Thymus (tissue), 11 donors: ENCODE measurements around the gene MYL6B. TPM values are rescaled to one million over a fixed set of nuclear protein-coding genes. Genes with fewer than 3 reads are reported as not detected.
A peak's percentile ranks its signal among the peaks of the same experiment; 100 is the strongest.
"Not testable (repeated sequence)": the region's sequence is repeated elsewhere in the genome, so short reads cannot be mapped to it uniquely, and the experiment has no call there.

Experiments
- DNase-seq, 9 donors: peaks; one replicate each; pipeline ENCODE4 v3.0.0-alpha.2; 2013; ENCODE audit warnings: low spot score in 9 of 9, low read depth in 6 of 9, missing footprints in 1 of 9
- H3K27ac ChIP-seq, 2 donors: one replicate each; pipeline ENCODE4 v1.5.1; 2013; ENCODE audit warnings: control low read depth in 1 of 2, low read depth in 1 of 2, low read length in 1 of 2, mild to moderate bottlenecking in 1 of 2, moderate library complexity in 1 of 2
- H3K27me3 ChIP-seq, 2 donors: one replicate each; pipeline ENCODE4 v1.5.1; 2013; ENCODE audit warnings: low read length in 1 of 2; ENCODE audit not compliant: control insufficient read depth in 2 of 2, insufficient read depth in 1 of 2
- H3K36me3 ChIP-seq, 2 donors: one replicate each; pipeline ENCODE4 v1.5.1; 2013; ENCODE audit warnings: low read length in 1 of 2, mild to moderate bottlenecking in 1 of 2, moderate library complexity in 1 of 2; ENCODE audit not compliant: control insufficient read depth in 2 of 2, insufficient read depth in 2 of 2
- H3K4me1 ChIP-seq, 2 donors: one replicate each; pipeline ENCODE4 v1.5.1; 2013; ENCODE audit warnings: low read length in 2 of 2; ENCODE audit not compliant: control insufficient read depth in 2 of 2, insufficient read depth in 2 of 2
- H3K4me3 ChIP-seq, 2 donors: one replicate each; pipeline ENCODE4 v1.5.1; 2013; ENCODE audit warnings: low read length in 2 of 2, control low read depth in 1 of 2, mild to moderate bottlenecking in 1 of 2
- H3K9me3 ChIP-seq, 2 donors: one replicate each; pipeline ENCODE4 v1.5.1; 2013; ENCODE audit warnings: low read length in 1 of 2, mild to moderate bottlenecking in 1 of 2; ENCODE audit not compliant: control insufficient read depth in 2 of 2, insufficient read depth in 1 of 2
- WGBS: extraction: QIAGEN DNeasy Blood & Tissue Kit; methylation state at CpG from one replicate; pipeline ENCODE4 v1.1.7; 2013; 5-methylcytosine and 5-hydroxymethylcytosine counted together
- polyA plus RNA-seq: library from polyadenylated mRNA; stranded (reverse); fragments of 200-250 nt; gene quantifications from one replicate; pipeline ENCODE4 v1.2.3, GENCODE V29; 2013
- total RNA-seq: library from RNA; stranded (reverse); fragments of 120-200 nt; gene quantifications from one replicate; pipeline ENCODE4 v1.2.4, GENCODE V29; 2013
- donor health status: healthy.

MYL6B gene
- total and polyA plus RNA-seq, 2 donors = 60.9 to 101 TPM

DNA sequence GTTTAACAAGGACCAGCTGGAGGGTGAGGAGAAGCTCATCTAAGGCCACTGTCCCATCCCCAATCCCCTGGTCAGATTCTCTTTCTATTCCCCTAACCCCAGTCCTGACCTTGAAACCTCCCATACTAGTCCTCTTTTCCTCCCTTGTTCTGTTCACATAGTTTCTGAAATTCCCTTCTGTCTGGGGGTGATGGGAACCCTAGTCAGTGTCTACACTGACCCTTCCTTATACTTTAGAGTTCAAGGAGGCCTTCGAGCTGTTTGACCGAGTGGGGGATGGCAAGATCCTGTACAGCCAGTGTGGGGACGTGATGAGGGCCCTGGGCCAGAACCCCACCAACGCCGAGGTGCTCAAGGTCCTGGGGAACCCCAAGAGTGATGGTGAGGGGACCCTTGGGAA, 2.4 kb downstream of the MYL6B start:
- H3K36me3 ChIP-seq = peaks cover 7 to 15% of the 10 kb centered on the region in 2 donors
- no peaks in the 10 kb centered on the region for H3K9me3 ChIP-seq
- H3K4me3 ChIP-seq = no peak overlapping the region
- no peak for DNase-seq
- WGBS = 98% methylated on average over 5 of the region's 5 CpGs
- H3K27me3 ChIP-seq = no peaks in the 10 kb centered on the region
- H3K4me1 ChIP-seq = peaks cover 25 to 55% of the 10 kb centered on the region in 2 donors
- no peak overlapping the region for H3K27ac ChIP-seq

DNA sequence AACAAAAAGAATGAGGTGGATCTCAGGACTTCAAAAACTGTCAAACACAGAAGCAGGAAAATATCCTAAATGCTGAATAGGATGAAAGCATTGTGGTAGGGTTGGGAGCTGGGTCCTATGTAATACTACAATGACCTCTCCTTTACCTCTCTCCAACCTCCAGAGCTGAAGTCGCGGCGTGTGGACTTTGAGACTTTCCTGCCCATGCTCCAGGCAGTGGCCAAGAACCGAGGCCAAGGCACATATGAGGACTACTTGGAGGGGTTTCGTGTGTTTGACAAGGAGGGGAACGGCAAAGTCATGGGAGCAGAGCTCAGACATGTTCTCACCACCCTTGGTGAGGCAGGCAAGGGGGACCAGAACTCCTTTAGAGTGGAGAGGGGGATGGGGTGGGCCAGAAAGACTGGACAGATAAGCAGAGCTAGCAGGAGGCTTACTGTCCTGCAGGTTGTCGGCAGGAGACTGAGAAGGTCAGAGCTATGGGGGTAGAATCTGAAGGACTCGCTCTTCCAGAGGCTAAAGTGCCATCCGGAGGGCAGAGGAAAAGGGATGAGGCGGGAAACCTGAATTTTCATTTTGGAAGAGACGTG, 3.0 kb downstream of the MYL6B start:
- H3K4me1 ChIP-seq = peaks cover 30 to 60% of the 10 kb centered on the region in 2 donors
- no peak overlapping the region for H3K4me3 ChIP-seq
- no peak for DNase-seq
- H3K27me3 ChIP-seq = no peaks in the 10 kb centered on the region
- peaks cover 13 to 20% of the 10 kb centered on the region in 2 donors for H3K36me3 ChIP-seq
- 98% methylated on average over 11 of the region's 11 CpGs for WGBS
- no peaks in the 10 kb centered on the region for H3K9me3 ChIP-seq
- no peak overlapping the region for H3K27ac ChIP-seq

DNA sequence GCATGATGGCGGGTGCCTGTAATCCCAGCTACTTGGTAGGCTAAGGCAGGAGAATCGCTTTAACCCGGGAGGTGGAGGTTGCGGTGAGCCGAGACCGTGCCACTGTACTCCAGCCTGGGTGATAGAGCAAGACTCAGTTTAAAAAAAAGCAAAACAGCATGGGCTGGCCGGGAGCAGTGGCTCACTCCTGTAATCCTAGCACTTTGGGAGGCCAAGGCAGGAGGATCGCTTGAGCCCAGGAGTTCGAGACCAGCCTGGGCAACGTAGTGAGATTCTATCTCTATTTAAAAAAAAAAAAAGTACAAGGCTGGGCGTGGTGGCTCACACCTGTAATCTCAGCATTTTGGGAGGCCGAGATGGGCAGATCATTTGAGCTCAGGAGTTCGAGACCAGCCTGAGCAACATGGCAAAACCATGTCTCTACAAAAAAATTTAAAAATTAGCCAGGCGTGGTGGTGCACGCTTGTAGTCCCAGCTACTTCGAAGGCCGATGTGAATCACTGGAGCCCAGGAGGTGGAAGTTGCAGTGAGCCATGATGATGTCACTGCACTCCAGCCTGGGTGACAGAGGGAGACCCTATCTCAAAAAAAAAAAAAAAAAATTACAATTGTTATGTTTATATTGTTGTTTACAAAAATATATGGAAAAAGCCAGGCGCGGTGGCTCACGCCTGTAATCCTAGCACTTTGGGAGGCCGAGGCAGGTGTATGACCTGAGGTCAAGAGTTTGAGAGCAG, 4.2 kb downstream of the MYL6B start:
- DNase-seq, H3K27me3 ChIP-seq, H3K9me3 ChIP-seq: not testable (repeated sequence)
- WGBS = 97% methylated on average over 21 of the region's 21 CpGs
- peak overlapping the region in 1 of 2 donors; percentile 62 for H3K4me3 ChIP-seq
- H3K4me1 ChIP-seq = peaks cover 37 to 65% of the 10 kb centered on the region in 2 donors
- H3K36me3 ChIP-seq = peaks cover 26 to 33% of the 10 kb centered on the region in 2 donors
- H3K27ac ChIP-seq = peak overlapping the region; percentile 77 to 91

DNA sequence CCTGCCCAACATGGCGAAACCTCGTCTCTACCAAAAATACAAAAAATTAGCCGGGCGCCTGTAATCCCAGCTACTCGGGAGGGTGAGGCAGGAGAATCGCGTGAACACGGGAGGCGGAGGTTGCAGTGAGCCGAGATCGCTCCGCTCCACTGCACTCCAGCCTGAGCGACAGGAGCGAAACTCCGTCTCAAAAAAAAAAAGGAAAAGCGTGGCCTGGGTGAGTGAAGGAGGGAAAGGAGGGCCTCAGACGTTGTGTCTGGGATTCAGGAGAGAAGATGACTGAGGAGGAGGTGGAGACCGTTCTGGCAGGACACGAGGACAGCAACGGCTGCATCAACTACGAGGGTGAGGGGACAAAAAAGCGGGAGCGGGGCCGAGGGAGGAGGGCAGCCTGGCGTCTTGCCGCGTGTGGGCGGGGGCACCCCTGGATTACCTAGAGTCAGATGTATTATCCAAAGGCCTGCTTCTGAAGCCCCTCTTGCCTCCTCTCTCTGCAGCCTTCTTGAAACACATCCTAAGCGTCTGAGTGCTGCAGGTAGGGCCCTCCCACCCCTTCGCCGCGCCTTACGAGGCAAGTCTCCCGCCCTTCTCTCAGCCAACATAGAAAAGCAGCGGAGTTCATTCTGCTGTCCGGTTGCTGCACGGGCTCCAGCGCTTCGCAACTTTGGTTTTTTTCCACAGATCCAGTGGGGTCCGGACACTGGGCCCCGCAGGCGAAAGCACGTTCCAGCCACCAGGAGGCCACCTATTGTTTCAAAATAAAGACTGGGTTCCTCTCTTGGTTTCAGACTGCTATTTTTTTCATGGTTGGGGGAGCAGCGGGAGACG, 5.0 kb downstream of the MYL6B start:
- Histone ChIP-seq H3K9me3 (no peaks in the 10 kb centered on the region), H3K4me3 (peak overlapping the region; percentile 62 to 88), H3K4me1 (peaks cover 37 to 63% of the 10 kb centered on the region in 2 donors), H3K36me3 (peaks cover 33 to 41% of the 10 kb centered on the region in 2 donors), H3K27ac (peak overlapping the region; percentile 77 to 91), H3K27me3 (no peaks in the 10 kb centered on the region)
- 7% methylated on average over 45 of the region's 45 CpGs for WGBS
- peak in 8 of 9 donors; percentile 47 to 82 (median 52) for DNase-seq

DNA sequence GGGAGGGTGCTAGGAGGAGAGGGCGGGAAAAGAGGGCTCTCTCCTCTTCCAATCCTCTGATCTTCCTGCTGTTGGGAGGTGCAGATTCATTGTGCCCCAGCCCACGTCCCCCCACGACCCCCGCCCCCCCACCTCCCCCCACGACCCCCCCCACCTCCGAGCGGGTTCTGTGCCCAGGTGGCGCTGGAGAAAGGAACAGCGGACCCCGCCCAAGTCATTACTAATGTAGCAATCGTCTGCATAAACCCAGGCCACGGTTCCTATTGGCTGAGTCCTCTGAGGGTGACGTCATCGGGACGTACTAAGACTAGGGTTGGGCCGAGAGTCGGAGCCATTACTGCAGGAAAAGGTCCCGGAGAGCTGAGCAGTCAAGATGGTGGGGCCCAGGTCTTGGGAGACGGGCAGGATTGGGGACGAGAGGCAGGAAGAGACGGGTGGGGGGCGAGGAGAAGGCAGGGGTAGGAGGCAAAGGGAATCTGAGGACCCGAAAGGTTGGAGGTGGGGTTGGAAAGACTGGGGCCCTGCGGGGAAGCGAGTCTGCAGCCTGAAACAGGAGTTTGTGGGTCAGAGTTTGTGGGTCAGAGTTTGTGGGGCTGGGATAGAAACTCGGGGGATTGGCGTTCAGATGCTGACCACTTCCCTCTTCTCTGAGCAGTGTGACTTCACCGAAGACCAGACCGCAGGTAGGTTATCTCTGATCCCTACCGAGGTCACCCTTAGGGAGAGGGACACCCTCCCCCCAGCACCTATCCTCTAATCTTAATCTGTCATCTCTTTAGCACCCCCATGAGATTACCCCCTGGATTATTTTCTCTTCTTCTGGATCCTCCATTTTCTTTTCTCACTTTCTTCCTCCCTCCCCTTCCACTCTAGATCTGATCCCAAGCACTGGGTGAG, 5.9 kb downstream of the MYL6B start, which contains the start of gene MYL6:
Gene MYL6, plus strand, starts transcription at position 331 of the 897 bp plus-strand sequence. Its CDS starts 43 bp downstream, at position 374.
- peak; percentile 86 to 98 (median 96) for DNase-seq
- peaks cover 31 to 56% of the 10 kb centered on the region in 2 donors for H3K4me1 ChIP-seq
- H3K9me3 ChIP-seq = no peaks in the 10 kb centered on the region
- peaks cover 40 to 49% of the 10 kb centered on the region in 2 donors for H3K36me3 ChIP-seq
- H3K27ac ChIP-seq = peak within 1 kb of the TSS; percentile 91 to 92
- peak within 1 kb of the TSS; percentile 62 to 88 for H3K4me3 ChIP-seq
- WGBS = under 1% methylated on average over 30 of the region's 30 CpGs
- no peaks in the 10 kb centered on the region for H3K27me3 ChIP-seq

DNA sequence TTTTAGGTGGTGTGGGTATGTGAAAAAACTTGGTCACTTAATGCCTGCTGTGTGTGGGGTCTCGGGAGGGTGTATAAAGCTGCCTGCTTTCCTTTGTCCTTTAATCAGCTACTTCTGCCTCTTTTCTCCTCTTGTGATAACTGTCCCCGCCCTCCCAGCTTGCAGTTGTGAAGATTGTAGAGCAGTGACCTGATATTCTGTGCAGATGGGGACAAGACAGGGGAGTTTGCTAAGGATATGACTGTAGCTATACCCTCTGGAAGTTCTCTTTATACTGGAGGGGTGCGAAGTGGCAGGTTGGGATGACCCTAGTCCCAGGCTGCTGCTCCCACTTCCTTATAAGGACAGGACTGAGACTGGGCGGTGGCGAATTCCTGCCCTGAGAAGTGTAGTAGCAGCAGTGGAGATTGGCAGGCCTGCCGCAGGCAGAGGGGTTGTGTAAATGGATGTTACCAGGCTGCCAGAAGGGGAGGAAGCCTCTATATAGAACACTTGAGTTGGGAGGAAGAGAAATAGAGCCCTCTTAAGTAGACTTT, 6.6 kb downstream of the MYL6B start:
- DNase-seq = peak in 4 of 9 donors; percentile 22 to 56 (median 30)
- H3K27me3 ChIP-seq = no peaks in the 10 kb centered on the region
- peak overlapping the region; percentile 62 to 88 for H3K4me3 ChIP-seq
- WGBS = 6% methylated on average over 6 of the region's 6 CpGs
- H3K27ac ChIP-seq = peak overlapping the region; percentile 91 to 92
- no peaks in the 10 kb centered on the region for H3K9me3 ChIP-seq
- H3K36me3 ChIP-seq = peaks cover 47 to 57% of the 10 kb centered on the region in 2 donors
- peaks cover 26 to 49% of the 10 kb centered on the region in 2 donors for H3K4me1 ChIP-seq

DNA sequence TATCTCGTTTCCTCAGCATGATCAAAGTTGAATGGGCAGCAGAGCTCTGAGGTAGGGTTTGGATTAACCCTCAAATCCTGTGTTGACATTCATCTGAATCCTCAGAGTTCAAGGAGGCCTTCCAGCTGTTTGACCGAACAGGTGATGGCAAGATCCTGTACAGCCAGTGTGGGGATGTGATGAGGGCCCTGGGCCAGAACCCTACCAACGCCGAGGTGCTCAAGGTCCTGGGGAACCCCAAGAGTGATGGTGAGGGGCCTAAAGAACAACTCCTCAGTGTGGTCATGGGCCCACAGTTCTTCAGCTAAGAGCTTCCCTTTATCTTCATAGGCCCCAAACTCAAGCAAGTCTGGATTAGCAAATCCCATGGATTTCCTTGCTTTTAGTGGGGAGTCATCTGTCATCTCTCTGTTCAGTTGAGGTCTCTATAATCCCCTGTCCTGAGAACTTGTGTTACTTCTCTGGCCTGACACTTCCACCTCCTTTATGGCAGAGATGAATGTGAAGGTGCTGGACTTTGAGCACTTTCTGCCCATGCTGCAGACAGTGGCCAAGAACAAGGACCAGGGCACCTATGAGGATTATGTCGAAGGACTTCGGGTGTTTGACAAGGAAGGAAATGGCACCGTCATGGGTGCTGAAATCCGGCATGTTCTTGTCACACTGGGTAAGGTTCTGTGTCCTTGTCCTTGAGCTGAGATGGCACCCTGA, 7.2 kb downstream of the MYL6B start:
- Histone ChIP-seq H3K4me1 (peaks cover 26 to 42% of the 10 kb centered on the region in 2 donors), H3K27me3 (no peaks in the 10 kb centered on the region), H3K4me3 (peak overlapping the region; percentile 62 to 88), H3K27ac (peak overlapping the region; percentile 91 to 92), H3K36me3 (peaks cover 54 to 63% of the 10 kb centered on the region in 2 donors), H3K9me3 (no peaks in the 10 kb centered on the region)
- WGBS = 78% methylated on average over 8 of the region's 8 CpGs
- DNase-seq = no peak
